ENCODE data around the gene COL4A2.

COL4A2 gene

DNA sequence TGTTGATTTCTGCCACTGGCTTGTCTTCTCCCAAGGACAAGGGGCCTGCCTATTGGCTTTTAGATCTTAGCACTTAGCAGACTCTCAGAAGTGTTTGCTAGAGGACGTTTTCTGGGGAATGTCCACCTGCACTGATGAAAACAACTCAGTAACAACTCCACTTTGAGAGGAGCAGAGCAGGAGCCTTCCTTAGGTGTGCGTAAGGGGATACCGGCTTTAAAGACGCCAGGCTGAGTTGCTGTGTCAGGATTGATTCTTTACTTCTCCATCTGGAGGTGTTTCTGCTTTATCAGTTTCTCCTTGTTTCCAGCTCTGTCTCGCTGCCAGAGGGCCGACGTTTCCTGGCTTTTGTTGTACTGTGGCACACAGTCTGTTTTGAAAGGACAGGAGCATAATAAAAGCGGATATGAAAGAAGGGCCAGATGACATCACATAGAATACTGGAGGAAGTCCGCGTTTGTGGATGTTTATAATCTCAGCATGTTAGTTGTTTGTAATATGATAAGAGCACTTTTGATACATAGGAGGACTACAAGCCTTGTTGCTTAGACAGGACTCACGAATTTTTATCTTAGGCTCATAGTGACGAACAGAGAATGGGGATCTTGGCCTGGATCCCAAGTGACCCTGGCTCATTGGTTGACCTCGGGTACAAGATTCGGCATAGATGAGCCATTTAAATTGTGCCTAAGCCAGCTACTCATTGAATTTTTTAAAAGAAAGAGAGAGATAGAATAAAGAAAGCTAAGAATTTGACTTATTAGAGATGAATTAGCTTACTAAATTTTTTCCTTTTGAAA is 34.6 kb downstream of the COL4A2 start:
- no peak for DNase-seq (ENCODE audit: extremely low spot score)
- TF ChIP-seq L3MBTL2 (conservative IDR thresholded peaks at IDR 0.05) (no peak), FOXA1 (IDR thresholded peaks at IDR 0.05) (no peak), NFRKB (IDR thresholded peaks at IDR 0.05) (no peak), LEF1 (IDR thresholded peaks at IDR 0.05; ENCODE audit: borderline replicate concordance) (no peak), FOXK2 (IDR thresholded peaks at IDR 0.05) (no peak), ELF4 (IDR thresholded peaks at IDR 0.05) (no peak), TARDBP (IDR thresholded peaks at IDR 0.05) (no peak), HDGF (IDR thresholded peaks at IDR 0.05; ENCODE audit: borderline replicate concordance) (no peak), SUZ12 (IDR thresholded peaks at IDR 0.05) (no peak), BHLHE40 (IDR thresholded peaks at IDR 0.05; ENCODE audit: borderline replicate concordance) (no peak), ARNT (IDR thresholded peaks at IDR 0.05) (no peak), ZNF384 (IDR thresholded peaks at IDR 0.05) (no peak), CTBP1 (IDR thresholded peaks at IDR 0.05; ENCODE audit: borderline replicate concordance) (no peak), SP1 (IDR thresholded peaks at IDR 0.05) (no peak), FOXM1 (IDR thresholded peaks at IDR 0.05; ENCODE audit: borderline replicate concordance) (no peak)
- TF ChIP-seq, protein P1, sequence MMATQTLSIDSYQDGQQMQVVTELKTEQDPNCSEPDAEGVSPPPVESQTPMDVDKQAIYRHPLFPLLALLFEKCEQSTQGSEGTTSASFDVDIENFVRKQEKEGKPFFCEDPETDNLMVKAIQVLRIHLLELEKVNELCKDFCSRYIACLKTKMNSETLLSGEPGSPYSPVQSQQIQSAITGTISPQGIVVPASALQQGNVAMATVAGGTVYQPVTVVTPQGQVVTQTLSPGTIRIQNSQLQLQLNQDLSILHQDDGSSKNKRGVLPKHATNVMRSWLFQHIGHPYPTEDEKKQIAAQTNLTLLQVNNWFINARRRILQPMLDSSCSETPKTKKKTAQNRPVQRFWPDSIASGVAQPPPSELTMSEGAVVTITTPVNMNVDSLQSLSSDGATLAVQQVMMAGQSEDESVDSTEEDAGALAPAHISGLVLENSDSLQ (IDR thresholded peaks at IDR 0.05): no peak
- ChIA-PET CTCF (interaction anchor here (0.6 to 1.5 kb wide), 3 partner anchors 13 to 70 kb away, joined by 3 to 5 read pairs (median 4); no protein-coding TSS in a partner anchor), POLR2A (no interaction called here)

DNA sequence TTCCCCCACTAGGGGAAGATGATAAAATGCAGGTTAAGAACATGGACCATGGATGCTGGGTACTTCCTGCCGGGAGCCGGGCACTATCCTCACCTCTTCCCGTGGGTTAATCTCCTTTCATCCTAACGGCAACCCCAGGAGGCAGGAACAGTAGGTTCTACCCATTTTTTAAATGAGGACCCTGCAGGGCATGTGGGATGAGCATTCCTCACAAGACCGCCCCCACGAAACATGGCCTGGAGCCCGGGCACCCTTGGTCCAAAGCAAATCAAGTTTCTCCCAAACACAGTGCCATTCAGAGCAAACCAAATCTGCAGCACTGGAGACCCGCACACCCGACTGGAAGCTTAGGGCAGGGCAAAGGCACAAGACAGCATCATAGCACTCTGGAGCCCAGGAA is 35.4 kb downstream of the COL4A2 start:
- ChIA-PET POLR2A (no interaction called here), CTCF (no interaction called here)
- TF ChIP-seq ZNF384 (IDR thresholded peaks at IDR 0.05) (no peak), ELF4 (IDR thresholded peaks at IDR 0.05) (no peak), L3MBTL2 (conservative IDR thresholded peaks at IDR 0.05) (no peak), HDGF (IDR thresholded peaks at IDR 0.05; ENCODE audit: borderline replicate concordance) (no peak), FOXM1 (IDR thresholded peaks at IDR 0.05; ENCODE audit: borderline replicate concordance) (no peak), NFRKB (IDR thresholded peaks at IDR 0.05) (no peak), SP1 (IDR thresholded peaks at IDR 0.05) (no peak)
- TF ChIP-seq, protein P1 (IDR thresholded peaks at IDR 0.05): no peak
- DNase-seq (ENCODE audit: extremely low spot score): no peak

DNA sequence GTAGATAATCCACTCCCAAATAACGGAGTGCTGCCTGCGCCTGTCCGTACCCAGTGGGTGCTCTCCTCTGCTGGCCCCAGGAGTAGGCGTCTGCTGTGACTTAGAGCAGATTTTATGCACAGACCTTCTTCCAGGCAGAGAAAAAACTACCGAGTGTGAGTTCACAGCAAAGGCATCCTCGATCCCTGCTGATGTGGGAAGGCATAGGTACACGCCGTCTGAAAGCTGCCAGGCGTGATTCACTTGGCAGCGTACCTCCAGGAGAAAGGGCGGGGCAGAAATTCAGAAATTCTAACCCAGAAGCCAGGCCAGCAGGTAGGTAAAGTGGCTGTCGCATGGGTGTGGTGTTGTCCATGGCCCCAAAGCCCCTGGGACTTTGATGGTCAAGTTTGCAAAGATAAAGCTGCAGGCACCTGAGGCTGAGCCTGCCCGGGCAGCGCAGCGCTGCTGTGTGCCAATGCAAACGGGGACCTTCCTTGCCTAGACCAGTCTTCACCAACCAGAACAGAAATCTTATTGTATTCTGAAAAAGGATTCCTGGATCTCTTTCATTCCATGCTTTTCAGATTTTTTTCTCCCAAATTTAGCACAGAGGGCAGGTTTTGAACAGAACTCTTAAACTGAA is 36.3 kb downstream of the COL4A2 start:
- ChIA-PET POLR2A (no interaction called here), CTCF (interaction anchor here (0.6 kb wide), 1 partner anchor 9 kb away, joined by 4 read pairs; no protein-coding TSS in a partner anchor)
- TF ChIP-seq TARDBP (IDR thresholded peaks at IDR 0.05) (no peak), ZNF384 (IDR thresholded peaks at IDR 0.05) (no peak), ARNT (IDR thresholded peaks at IDR 0.05) (no peak), BHLHE40 (IDR thresholded peaks at IDR 0.05; ENCODE audit: borderline replicate concordance) (no peak), LEF1 (IDR thresholded peaks at IDR 0.05; ENCODE audit: borderline replicate concordance) (no peak), L3MBTL2 (conservative IDR thresholded peaks at IDR 0.05) (no peak), FOXK2 (IDR thresholded peaks at IDR 0.05) (no peak), NFRKB (IDR thresholded peaks at IDR 0.05) (no peak), FOXM1 (IDR thresholded peaks at IDR 0.05; ENCODE audit: borderline replicate concordance) (no peak), SP1 (IDR thresholded peaks at IDR 0.05) (no peak), CTBP1 (IDR thresholded peaks at IDR 0.05; ENCODE audit: borderline replicate concordance) (no peak), HDGF (IDR thresholded peaks at IDR 0.05; ENCODE audit: borderline replicate concordance) (no peak), SUZ12 (IDR thresholded peaks at IDR 0.05) (no peak), ELF4 (IDR thresholded peaks at IDR 0.05) (no peak), FOXA1 (IDR thresholded peaks at IDR 0.05) (no peak)
- TF ChIP-seq, protein P1 (IDR thresholded peaks at IDR 0.05): no peak
- DNase-seq (ENCODE audit: extremely low spot score): no peak

DNA sequence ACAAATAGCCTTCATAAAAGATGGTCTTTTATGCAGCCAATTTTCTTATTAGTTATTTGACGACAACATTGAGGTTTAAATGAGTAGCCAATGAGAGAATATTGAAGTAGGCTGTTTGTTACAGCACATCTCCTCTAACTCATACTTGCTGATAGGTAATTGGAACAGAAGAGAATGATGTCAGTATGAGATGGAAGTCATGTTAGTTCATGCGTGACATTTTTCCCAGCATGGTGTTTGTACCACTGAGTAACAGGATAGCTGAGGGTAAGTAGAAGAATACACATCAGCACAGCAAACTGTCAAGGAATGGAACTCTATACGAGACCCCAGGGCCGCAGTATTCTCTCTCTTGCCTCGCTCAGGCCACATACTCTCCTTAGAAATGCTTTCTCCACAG is 37.2 kb downstream of the COL4A2 start:
- ChIA-PET POLR2A (no interaction called here), CTCF (interaction anchor here (0.6 kb wide), 1 partner anchor 8 kb away, joined by 4 read pairs; no protein-coding TSS in a partner anchor)
- no peak for TF ChIP-seq SUZ12 (IDR thresholded peaks at IDR 0.05)
- TF ChIP-seq BHLHE40 (IDR thresholded peaks at IDR 0.05; ENCODE audit: borderline replicate concordance): no peak
- no peak for TF ChIP-seq ELF4 (IDR thresholded peaks at IDR 0.05)
- no peak for TF ChIP-seq L3MBTL2 (conservative IDR thresholded peaks at IDR 0.05)
- no peak for TF ChIP-seq FOXK2 (IDR thresholded peaks at IDR 0.05)
- no peak for TF ChIP-seq LEF1 (IDR thresholded peaks at IDR 0.05; ENCODE audit: borderline replicate concordance)
- no peak for TF ChIP-seq NFRKB (IDR thresholded peaks at IDR 0.05)
- no peak for TF ChIP-seq ARNT (IDR thresholded peaks at IDR 0.05)
- DNase-seq (ENCODE audit: extremely low spot score): no peak

DNA sequence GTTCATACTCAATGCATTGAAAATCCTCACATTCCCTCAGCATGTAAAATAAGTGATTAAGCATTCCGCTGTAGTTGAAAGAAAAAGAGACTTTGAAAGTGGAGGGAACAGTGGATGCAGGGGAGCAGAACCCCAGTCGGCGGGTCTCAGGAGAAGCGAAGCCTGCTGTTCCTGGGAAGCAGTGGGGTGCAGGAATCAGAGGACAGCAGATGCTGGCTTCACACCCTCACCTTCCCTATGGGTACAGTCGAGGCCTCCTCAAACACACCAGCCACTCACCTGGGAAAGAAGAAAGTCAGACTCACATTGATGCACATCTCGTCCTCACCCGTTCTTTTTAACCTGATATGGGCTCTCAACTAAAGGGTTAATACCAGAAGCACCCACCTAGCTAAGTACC is 38.2 kb downstream of the COL4A2 start:
- DNase-seq (ENCODE audit: extremely low spot score): no peak
- TF ChIP-seq ARNT (IDR thresholded peaks at IDR 0.05): no peak
- no peak for TF ChIP-seq SUZ12 (IDR thresholded peaks at IDR 0.05)
- no peak for TF ChIP-seq TARDBP (IDR thresholded peaks at IDR 0.05)
- TF ChIP-seq FOXA1 (IDR thresholded peaks at IDR 0.05): no peak
- TF ChIP-seq LEF1 (IDR thresholded peaks at IDR 0.05; ENCODE audit: borderline replicate concordance): no peak
- no peak for TF ChIP-seq FOXK2 (IDR thresholded peaks at IDR 0.05)
- TF ChIP-seq, protein P1 (IDR thresholded peaks at IDR 0.05): no peak
- TF ChIP-seq FOXM1 (IDR thresholded peaks at IDR 0.05; ENCODE audit: borderline replicate concordance): no peak
- TF ChIP-seq ZNF384 (IDR thresholded peaks at IDR 0.05): no peak
- TF ChIP-seq NFRKB (IDR thresholded peaks at IDR 0.05): no peak
- TF ChIP-seq L3MBTL2 (conservative IDR thresholded peaks at IDR 0.05): no peak
- CTCF ChIA-PET: interaction anchor here (0.6 kb wide), 1 partner anchor 9 kb away, joined by 3 read pairs; no protein-coding TSS in a partner anchor
- POLR2A ChIA-PET: no interaction called here
